Activated effector memory CD4-positive, alpha-beta T cell treated with anti-CD3 and anti-CD28 coated beads, Interleukin-2, amount 50 U/mL, for 16 hours (primary cell): ENCODE measurements around the gene PDE6A.
"Not testable (repeated sequence)": the region's sequence is repeated elsewhere in the genome, so short reads cannot be mapped to it uniquely, and the experiment has no call there.

Source experiments
- DNase-seq: peaks from one replicate; pipeline ENCODE4 v3.0.0-alpha.2; 2020

PDE6A gene

GRCh38 chr5:149858481-149858880, 86.1 kb downstream of the PDE6A start:
- DNase-seq, result not testable (repeated sequence)

GRCh38 chr5:149857499-149857898, 87.1 kb downstream of the PDE6A start:
- no peak for DNase-seq

GRCh38 chr5:149855366-149855765, 89.2 kb downstream of the PDE6A start:
- no peak for DNase-seq

- no peak for DNase-seq
Measured at GRCh38 chr5:149854866-149855265, 89.7 kb downstream of the PDE6A start.

- no peak for DNase-seq
Measured at GRCh38 chr5:149853701-149854100, 90.9 kb downstream of the PDE6A start.

GRCh38 chr5:149853331-149853648, 91.3 kb downstream of the PDE6A start:
- DNase-seq, result no peak

- peak; percentile 76 for DNase-seq
Measured at GRCh38 chr5:149852641-149853330, 91.8 kb downstream of the PDE6A start.

GRCh38 chr5:149851211-149851610, 93.4 kb downstream of the PDE6A start:
- no peak for DNase-seq

GRCh38 chr5:149849966-149850910, 94.4 kb downstream of the PDE6A start:
- no peak for DNase-seq

GRCh38 chr5:149849280-149849965, 95.2 kb downstream of the PDE6A start:
- no peak for DNase-seq

GRCh38 chr5:149847611-149848010, 97.0 kb downstream of the PDE6A start:
- no peak for DNase-seq

GRCh38 chr5:149846021-149846420, 98.6 kb downstream of the PDE6A start:
- DNase-seq, result no peak

- DNase-seq, result no peak
Measured at GRCh38 chr5:149845601-149846000, 99.0 kb downstream of the PDE6A start.

- no peak for DNase-seq
Measured at GRCh38 chr5:149841851-149842793, 102.5 kb downstream of the PDE6A start.

- no peak for DNase-seq
Measured at GRCh38 chr5:149840226-149840825, 104.3 kb downstream of the PDE6A start.

- no peak for DNase-seq
Measured at GRCh38 chr5:149839761-149840160, 104.8 kb downstream of the PDE6A start.

- DNase-seq, result no peak
Measured at GRCh38 chr5:149838881-149839739, 105.5 kb downstream of the PDE6A start.

- DNase-seq, result no peak
Measured at GRCh38 chr5:149837680-149838269, 106.8 kb downstream of the PDE6A start.

GRCh38 chr5:149836451-149837139, 108.0 kb downstream of the PDE6A start:
- DNase-seq, result no peak
